NCI-H748 (cell line): ENCODE results near the gene WNK3.
"Not testable (repeated sequence)": the region's sequence is repeated elsewhere in the genome, so short reads cannot be mapped to it uniquely, and the experiment has no call there.

Source experiments
- DNase-seq: peaks from one replicate; lab custom pipeline; 2025; ENCODE audit not compliant: unreplicated experiment; lab: John Stamatoyannopoulos, UW

The WNK3 gene

DNA sequence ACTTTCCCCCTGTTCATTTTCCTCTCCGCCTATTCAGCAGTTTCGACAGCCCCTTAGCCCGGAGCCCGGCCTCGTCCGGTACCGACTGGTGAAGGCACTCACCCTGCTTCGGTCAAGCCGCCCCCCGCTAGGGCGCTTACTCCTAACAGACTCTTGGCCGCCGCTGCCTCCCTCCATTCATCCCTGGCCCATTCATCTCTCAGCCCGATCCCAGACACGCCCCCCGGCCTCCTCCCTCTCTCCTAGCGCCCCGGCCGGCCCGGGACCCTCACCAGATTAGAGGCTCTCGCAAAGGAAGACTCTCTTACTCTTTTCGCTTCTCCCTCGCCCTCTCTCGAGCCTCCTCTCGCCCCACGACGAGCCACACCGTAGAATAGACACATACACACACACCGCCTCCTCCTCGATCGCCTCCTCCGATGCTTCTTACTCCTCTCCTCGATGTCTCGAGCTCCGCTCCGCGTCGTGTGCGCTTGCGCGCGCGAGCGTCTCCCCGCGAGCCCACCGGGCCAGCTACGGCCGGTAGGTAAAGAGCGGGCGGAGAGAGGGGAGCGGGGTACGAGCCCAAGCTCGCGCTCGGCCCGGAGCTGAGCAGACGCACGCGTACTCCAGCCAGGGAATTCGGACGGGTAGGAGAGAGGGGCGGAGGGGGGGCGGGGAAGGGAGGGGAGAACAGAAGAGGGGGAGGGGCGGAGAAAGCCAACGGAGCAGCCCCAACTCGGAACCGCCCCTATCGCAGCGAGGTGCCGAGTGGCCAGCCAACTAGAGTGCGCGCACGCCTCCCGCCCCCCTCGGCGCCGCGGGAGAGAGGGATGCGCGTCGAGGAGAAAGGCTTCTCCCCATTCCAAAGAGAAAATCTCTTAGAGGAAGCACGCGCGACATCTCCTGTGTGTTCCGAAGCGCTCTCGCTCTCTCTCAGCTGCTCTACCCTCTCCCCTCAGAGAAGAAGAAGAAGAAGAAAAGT, at the start of gene WNK3:
Gene WNK3 (minus strand): TSS at position 633 of the 964 bp plus-strand sequence.
- peak; percentile 93 for DNase-seq

- DNase-seq: no peak
Measured at GRCh38 chrX:54407266-54407665, 49.4 kb upstream of the WNK3 start.

- DNase-seq: no peak
Measured at GRCh38 chrX:54397113-54397512, 39.3 kb upstream of the WNK3 start.

DNA sequence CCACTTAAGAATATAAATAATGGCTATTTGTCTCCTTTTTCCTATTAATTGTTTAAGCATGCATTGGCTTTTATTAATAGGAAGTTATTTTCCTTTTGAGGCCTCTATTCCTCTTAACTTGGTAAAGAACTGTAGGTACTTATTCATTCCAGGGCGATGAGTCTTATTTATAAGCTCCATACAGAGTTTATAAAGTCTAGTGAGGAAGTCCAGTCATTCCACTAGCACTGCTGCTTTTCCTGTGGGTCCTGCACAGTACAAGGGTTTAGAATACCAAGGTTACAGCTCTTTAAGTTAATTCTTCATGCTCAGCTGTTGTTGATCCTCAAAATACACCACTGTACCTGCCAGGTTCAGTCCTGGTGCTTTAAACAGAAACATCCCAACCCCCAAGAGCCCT, 28.5 kb upstream of the WNK3 start:
- no peak for DNase-seq

DNA sequence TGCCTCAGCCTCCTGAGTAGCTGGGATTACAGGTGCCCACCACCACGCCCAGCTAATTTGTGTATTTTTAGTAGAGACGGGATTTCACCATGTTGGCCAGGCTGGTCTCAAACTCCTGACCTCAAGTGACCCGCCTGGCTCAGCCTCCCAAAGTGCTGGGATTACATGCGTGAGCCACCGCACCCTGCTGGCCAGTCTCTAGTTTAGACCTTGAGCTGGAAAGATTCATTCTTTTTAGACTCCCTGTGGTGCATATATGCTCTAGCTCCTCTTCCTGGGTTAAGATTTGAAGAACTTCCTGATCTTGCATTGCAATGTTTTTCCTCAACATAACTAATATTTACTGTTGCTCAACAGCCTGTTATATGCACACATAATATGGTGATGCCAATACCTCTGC, 26.8 kb upstream of the WNK3 start:
- not testable (repeated sequence) for DNase-seq

- DNase-seq: peak; percentile 7
Measured at GRCh38 chrX:54359408-54359807, 1.6 kb upstream of the WNK3 start.

GRCh38 chrX:54358424-54359211, 772 bp upstream of the WNK3 start:
- DNase-seq: peak; percentile 90

- DNase-seq: no peak
Measured at GRCh38 chrX:54352677-54353076, 5.2 kb downstream of the WNK3 start.

DNA sequence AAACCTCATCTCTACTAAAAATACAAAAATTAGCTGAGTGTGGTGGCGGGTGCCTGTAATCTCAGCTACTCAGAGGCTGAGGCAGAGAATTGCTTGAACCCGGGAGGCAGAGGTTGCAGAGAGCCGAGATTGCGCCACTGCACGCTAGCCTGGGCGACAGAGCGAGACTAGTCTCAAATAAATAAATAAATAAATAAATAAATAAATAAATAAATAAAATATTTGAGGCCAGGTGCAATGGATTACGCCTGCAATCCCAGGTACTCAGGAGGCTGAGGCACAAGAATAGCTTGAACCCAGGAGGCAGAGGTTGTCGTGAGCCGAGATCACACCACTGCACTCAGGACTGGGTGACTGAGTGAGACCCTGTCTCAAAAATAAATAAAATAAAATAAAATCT, 20.5 kb downstream of the WNK3 start:
- DNase-seq: not testable (repeated sequence)

DNA sequence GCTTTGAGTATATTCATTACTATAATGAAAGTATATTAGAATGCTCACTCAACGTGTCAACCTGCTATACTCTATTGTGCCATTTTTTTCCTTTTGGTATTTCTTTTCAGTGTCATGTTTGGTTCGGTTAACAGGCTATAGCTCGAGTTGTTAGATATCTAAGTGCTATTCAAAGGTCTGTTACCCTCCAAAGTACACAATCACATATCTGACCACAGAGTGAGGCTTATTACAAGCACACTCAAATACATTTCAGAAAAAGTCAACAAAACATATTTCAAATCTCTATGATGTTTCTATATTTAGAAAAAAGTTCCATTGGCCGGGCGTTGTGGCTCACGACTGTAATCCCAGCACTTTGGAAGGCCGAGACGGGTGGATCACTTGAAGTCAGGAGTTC, 32.8 kb downstream of the WNK3 start:
- DNase-seq: no peak

DNA sequence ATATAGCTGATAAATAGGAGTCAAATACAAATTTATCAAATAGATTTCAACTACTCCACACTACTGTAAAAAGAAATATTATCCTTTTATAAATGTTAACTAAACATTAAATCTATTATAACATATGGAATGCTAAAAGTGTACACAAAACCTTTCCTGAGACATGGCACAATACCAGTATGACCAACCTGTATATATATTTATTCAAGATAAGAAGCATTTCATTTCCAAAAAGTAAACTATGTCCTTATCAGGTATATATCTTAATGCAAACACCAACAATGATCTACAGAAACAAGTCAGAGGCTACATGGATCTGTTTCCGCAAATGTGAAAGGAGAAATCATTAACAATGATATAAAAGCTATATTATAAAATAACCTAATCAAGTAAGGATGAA, 37.8 kb downstream of the WNK3 start:
- no peak for DNase-seq

DNA sequence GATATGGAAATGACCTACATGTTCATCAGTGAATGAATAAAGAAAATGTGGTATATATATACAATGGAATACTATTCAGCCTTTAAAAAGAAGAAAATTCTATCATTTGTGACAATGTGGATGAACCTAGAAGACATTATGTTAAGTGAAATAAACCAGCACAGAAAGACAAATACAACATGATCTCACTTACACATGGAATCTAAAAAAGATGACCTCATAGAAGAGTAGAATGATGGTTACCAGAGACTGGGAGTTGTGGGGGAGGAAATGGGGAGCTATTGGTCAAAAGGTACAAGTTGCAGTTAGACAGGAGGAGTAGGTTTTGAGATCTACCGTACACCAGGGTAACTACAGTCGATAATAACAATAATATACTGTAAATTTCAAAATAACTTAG, 51.5 kb downstream of the WNK3 start:
- DNase-seq: no peak

GRCh38 chrX:54301516-54301915, 56.3 kb downstream of the WNK3 start:
- DNase-seq: no peak

DNA sequence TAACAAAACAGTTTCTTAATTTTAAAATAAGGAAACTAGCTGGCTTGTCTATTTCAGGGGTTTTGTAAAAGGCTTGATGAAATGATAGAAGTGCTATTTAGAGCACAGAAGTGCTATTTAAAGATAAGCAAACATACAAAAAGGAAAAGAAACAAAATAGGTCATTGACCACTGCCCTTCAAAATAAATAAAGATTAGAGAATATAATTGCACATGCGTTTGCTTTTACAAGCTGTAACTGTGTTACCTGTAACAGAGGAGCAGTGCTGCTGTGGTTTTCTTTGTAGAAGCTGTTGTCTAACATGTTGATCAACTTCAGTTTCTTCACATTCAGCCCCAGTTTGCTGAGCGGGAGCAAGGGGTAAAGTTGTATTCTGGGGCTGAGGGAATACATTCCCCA, 63.5 kb downstream of the WNK3 start:
- no peak for DNase-seq

DNA sequence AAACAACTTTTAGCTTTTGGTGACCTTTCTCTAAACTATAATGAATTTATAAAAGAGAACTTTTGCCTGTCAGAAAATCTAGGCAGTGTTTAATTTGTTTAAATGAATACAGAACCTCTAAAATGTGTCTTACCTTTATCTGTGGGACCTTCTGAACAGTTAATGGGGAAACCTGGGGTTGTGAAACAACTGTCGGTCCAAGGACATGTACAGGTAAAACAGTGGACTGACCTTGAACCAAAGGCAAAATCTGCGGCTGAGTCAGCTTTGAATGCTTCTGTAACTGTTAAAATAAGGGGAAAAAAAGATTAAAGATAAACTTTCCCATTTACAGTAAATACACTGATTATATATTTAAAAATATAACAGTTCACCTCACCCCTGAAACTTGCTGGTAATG, 65.1 kb downstream of the WNK3 start:
- DNase-seq: no peak

GRCh38 chrX:54291758-54292157, 66.1 kb downstream of the WNK3 start:
- no peak for DNase-seq

DNA sequence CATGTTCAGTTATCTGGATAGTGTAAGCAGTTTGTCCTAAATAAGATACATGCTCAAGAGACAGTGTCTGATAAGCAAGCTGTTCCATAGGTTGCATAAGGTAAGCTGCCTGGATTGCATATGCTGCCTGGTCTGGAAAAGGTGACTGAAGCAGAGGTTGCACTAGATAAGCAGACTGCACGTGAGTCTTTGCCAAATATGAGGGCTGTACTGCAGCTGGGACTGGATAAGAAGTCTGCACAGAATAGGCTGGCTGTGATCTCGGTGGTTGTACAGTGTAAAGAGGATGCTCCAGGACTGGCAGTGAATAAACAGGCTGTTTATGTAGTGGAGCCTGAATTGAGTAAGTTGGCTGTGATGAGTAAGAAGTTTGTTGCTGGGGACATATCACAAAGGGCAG, 68.9 kb downstream of the WNK3 start:
- no peak for DNase-seq

- DNase-seq: no peak
Measured at GRCh38 chrX:54288277-54288676, 69.6 kb downstream of the WNK3 start.

- no peak for DNase-seq
Measured at GRCh38 chrX:54281676-54282075, 76.2 kb downstream of the WNK3 start.

GRCh38 chrX:54280466-54280865, 77.4 kb downstream of the WNK3 start:
- DNase-seq: no peak

GRCh38 chrX:54271664-54272063, 86.2 kb downstream of the WNK3 start:
- no peak for DNase-seq

GRCh38 chrX:54248309-54248708, 109.5 kb downstream of the WNK3 start:
- peak; percentile 45 for DNase-seq
